Upper lobe of left lung (tissue), 6 donors: ENCODE measurements around the gene CMIP. TPM values are rescaled to one million over a fixed set of nuclear protein-coding genes. Genes with fewer than 3 reads are reported as not detected.

Experiments used
- ATAC-seq, 2 donors: fragments of 200-7000 bp; cut with Tn5 transposase; one replicate each; pipeline ENCODE4 v1.9.1; 2022; ENCODE audit warnings: mild to moderate bottlenecking in 2 of 2, moderate library complexity in 2 of 2; ENCODE audit not compliant: low FRiP score in 2 of 2
- DNase-seq, 2 donors: peaks; one replicate each; pipeline ENCODE4 v3.0.0-alpha.2; 2019 to 2020
- H3K27ac ChIP-seq, 4 donors: fragments of 200-600 bp; sonication (generic); one replicate each; pipeline ENCODE4 v1.5.1; 2016 to 2019
- H3K27me3 ChIP-seq, 4 donors: fragments of 200-600 bp; sonication (generic); one replicate each; pipeline ENCODE4 v1.5.1; 2017 to 2019
- H3K36me3 ChIP-seq, 4 donors: fragments of 200-600 bp; sonication (generic); one replicate each; pipeline ENCODE4 v1.5.1; 2016 to 2019
- H3K4me1 ChIP-seq, 4 donors: fragments of 200-600 bp; sonication (generic); one replicate each; pipeline ENCODE4 v1.5.1; 2018 to 2019
- H3K4me3 ChIP-seq, 4 donors: fragments of 200-600 bp; sonication (generic); one replicate each; pipeline ENCODE4 v1.5.1; 2017 to 2019; ENCODE audit warnings: mild to moderate bottlenecking in 2 of 4, moderate library complexity in 1 of 4
- H3K9me3 ChIP-seq, 4 donors: fragments of 200-600 bp; sonication (generic); one replicate each; pipeline ENCODE4 v1.5.1; 2018 to 2019
- EP300 ChIP-seq, 4 donors: sonication (generic); formaldehyde crosslinking; IDR thresholded peaks; one replicate each; pipeline ENCODE4 v1.5.1; 2017; ENCODE audit warnings: antibody characterized with exemption in 4 of 4, control low read depth in 2 of 4
- POLR2A ChIP-seq, 4 donors: fragments of 450-650 bp; IDR thresholded peaks; one replicate each; pipeline ENCODE4 v1.5.1; 2016 to 2017; ENCODE audit warnings: antibody characterized with exemption in 4 of 4, mild to moderate bottlenecking in 2 of 4
- POLR2AphosphoS5 ChIP-seq, 2 donors: sonication (generic); formaldehyde crosslinking; IDR thresholded peaks; one replicate each; pipeline ENCODE4 v1.5.1; 2017; ENCODE audit warnings: antibody characterized with exemption in 2 of 2
- WGBS, 2 donors: methylation state at CpG; one replicate each; pipeline ENCODE4 v1.1.5; 2017 to 2018; 5-methylcytosine and 5-hydroxymethylcytosine counted together
- total RNA-seq, 6 donors: library from RNA; depleted of rRNA in 4 of 6; stranded (reverse); fragments of >200 nt in 4 of 6; gene quantifications; one replicate each; pipeline versions ENCODE4 v1.1.0 to v1.2.1, GENCODE V29; 2016 to 2021
- TF ChIP-seq, protein P1 (sequence below), 6 experiments: fragments of 450-650 bp in 4 of 6; fragments of 200-600 bp in 2 of 6; sonication (generic) in 2 of 6; IDR thresholded peaks; one replicate each; pipeline ENCODE4 v1.5.1; 2016 to 2019; ENCODE audit warnings: antibody characterized with exemption in 6 of 6
- donor health status: DM: no; HTN: no; CAD: no; lungs with moderate emphysema.
- donor health status: DM: no; HTN: yes; CAD: no; lungs with severe emphysema.

The CMIP gene
- total RNA-seq, 6 donors from 2014 or later = 48.3 to 109 (median 67.6) TPM

DNA sequence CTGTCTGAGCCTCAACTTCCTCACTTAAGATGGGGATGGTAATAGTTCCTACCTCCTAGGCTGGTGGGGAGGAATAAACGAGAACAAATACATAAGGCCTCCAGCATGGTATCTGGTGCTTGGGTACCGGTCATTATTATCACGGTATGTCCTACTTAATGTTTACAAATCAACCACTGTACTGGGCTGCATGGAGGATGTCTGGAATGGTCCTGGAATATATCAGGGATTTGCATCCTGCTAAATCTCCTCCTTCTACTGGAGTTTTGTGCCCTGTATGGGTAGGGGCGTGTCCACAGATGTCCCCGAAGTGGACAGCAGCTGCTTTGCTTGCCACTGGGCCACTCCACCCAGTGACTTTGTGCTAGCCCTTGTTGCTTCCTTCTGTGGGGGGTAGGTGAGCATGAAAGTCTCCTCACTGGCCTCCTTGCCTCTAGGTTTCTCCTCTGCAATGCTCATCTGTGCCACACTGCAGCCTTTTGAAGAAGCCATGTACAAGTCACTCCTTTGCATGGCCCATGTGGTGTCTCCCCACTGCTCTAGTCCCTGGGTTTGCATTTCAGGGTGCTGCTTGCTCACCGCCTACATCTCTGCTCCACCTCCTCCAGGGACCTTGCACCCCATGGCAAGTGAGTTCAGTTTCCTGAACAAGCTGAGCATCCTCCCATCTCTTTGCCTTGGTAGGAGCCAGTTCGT, 2.2 kb upstream of the CMIP start:
- peaks cover 9 to 26% (median 18%) of the 10 kb centered on the region in 4 donors for H3K4me1 ChIP-seq
- no peak overlapping the region for H3K27ac ChIP-seq
- H3K36me3 ChIP-seq = no peaks in the 10 kb centered on the region
- no peak for ATAC-seq
- no peak overlapping the region for H3K4me3 ChIP-seq
- no peaks in the 10 kb centered on the region for H3K27me3 ChIP-seq
- 77 to 81% methylated on average over 7 of the region's 7 CpGs for WGBS, 2 donors
- H3K9me3 ChIP-seq = no peaks in the 10 kb centered on the region
- TF ChIP-seq POLR2A (IDR thresholded peaks at IDR 0.05) = no peak
- TF ChIP-seq, protein P1, sequence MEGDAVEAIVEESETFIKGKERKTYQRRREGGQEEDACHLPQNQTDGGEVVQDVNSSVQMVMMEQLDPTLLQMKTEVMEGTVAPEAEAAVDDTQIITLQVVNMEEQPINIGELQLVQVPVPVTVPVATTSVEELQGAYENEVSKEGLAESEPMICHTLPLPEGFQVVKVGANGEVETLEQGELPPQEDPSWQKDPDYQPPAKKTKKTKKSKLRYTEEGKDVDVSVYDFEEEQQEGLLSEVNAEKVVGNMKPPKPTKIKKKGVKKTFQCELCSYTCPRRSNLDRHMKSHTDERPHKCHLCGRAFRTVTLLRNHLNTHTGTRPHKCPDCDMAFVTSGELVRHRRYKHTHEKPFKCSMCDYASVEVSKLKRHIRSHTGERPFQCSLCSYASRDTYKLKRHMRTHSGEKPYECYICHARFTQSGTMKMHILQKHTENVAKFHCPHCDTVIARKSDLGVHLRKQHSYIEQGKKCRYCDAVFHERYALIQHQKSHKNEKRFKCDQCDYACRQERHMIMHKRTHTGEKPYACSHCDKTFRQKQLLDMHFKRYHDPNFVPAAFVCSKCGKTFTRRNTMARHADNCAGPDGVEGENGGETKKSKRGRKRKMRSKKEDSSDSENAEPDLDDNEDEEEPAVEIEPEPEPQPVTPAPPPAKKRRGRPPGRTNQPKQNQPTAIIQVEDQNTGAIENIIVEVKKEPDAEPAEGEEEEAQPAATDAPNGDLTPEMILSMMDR (IDR thresholded peaks at IDR 0.05) = no peak
- no peak for TF ChIP-seq POLR2AphosphoS5 (IDR thresholded peaks at IDR 0.05)
- no peak for TF ChIP-seq EP300 (IDR thresholded peaks at IDR 0.05)
- DNase-seq = no peak

DNA sequence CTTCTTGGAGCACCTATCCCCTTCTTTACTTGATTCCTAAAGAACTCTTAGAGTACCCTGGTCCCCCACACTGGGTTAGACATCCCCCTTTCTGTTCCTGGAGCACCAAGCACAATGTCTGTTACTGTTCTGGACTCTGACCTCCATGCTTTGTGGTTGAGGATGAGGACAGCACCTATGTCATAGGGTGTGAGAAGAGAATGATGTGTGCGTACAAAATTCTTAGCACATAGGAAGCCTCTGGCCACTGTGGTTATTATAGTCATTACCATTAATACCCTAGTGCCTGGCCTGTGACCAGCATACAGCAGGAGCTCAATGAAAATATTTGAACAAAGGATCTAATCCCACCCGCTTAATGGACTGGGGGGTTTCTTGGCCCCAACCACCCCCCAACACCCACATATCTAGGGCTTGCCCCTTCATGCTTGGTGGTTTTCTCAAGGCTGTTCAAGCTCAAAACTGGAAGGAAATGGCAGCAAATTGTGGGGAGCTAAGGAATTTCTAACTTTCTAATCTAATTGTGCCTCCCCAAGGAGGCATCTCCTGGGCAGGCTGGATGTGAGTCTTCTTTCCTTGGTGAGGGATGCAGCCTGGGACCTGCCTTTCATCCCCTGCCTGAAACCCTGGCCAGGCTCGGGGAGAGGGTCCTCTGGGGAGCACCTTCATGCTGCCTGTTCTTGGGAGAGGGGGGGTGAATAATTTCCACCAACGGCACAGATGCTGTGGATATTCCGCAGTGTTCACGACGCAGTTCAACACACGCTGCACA, 1.5 kb upstream of the CMIP start:
- Histone ChIP-seq H3K27ac (peak overlapping the region in 3 of 4 donors; percentile 62 to 87 (median 85)), H3K27me3 (no peaks in the 10 kb centered on the region), H3K4me3 (no peak overlapping the region), H3K9me3 (no peaks in the 10 kb centered on the region), H3K36me3 (no peaks in the 10 kb centered on the region), H3K4me1 (peaks cover 16 to 28% (median 26%) of the 10 kb centered on the region in 4 donors)
- no peak for DNase-seq
- WGBS, 2 donors = 77 to 88% methylated on average over 6 to 8 of the region's 8 CpGs
- ATAC-seq = no peak
- TF ChIP-seq POLR2AphosphoS5 (IDR thresholded peaks at IDR 0.05) = no peak
- no peak for TF ChIP-seq EP300 (IDR thresholded peaks at IDR 0.05)
- no peak for TF ChIP-seq POLR2A (IDR thresholded peaks at IDR 0.05)
- TF ChIP-seq, protein P1 (IDR thresholded peaks at IDR 0.05) = no peak

DNA sequence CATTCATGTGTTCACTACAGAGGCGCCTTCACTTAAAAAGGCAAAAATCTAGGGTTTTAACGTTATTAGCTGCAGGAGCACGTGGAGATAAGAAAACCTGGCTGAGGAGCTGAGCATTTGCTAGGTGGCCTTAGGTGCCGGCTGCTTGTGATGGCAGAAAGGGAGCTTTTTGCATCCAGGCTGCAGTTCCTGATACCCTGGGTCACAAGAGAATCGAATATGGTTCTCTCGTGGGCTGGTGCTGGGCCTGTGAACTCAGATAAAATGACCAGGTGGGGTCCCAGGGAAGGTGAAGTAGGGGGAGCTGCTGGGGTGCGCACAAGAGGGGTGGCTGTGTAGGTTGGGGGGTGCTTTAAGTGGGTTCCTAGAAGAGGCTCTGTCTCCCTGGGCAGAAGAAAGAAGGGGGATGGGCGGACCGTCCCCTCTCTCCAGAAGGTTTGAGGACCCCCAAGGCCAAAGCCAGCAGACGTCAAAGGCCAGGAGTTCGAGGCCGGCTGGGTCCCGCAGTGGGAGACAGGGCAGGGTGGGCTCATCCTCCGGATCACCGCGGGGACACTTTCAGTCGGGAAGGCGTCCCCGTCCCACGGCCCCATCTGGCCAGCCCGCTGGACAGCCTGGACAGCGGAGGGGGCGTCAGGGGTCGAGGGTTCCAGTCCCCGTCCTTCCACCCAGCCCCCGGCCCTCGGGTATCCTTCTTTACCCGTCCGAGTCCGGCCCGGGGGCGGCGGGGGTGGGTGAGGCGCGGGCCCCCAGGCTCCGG, 740 bp upstream of the CMIP start:
- Histone ChIP-seq H3K27me3 (no peaks in the 10 kb centered on the region), H3K9me3 (no peaks in the 10 kb centered on the region), H3K36me3 (no peaks in the 10 kb centered on the region), H3K4me3 (peak overlapping the region; percentile 44 to 90 (median 70)), H3K27ac (peak overlapping the region; percentile 62 to 92 (median 86)), H3K4me1 (peaks cover 21 to 35% (median 32%) of the 10 kb centered on the region in 4 donors)
- TF ChIP-seq, protein P1 (IDR thresholded peaks at IDR 0.05) = no peak
- TF ChIP-seq POLR2A (IDR thresholded peaks at IDR 0.05) (peak in 1 of 4 donors; percentile 14), POLR2AphosphoS5 (IDR thresholded peaks at IDR 0.05) (no peak), EP300 (IDR thresholded peaks at IDR 0.05) (no peak)
- WGBS, 2 donors = 18 to 46% methylated on average over 15 to 26 of the region's 36 CpGs
- ATAC-seq (no peak), DNase-seq (no peak)

DNA sequence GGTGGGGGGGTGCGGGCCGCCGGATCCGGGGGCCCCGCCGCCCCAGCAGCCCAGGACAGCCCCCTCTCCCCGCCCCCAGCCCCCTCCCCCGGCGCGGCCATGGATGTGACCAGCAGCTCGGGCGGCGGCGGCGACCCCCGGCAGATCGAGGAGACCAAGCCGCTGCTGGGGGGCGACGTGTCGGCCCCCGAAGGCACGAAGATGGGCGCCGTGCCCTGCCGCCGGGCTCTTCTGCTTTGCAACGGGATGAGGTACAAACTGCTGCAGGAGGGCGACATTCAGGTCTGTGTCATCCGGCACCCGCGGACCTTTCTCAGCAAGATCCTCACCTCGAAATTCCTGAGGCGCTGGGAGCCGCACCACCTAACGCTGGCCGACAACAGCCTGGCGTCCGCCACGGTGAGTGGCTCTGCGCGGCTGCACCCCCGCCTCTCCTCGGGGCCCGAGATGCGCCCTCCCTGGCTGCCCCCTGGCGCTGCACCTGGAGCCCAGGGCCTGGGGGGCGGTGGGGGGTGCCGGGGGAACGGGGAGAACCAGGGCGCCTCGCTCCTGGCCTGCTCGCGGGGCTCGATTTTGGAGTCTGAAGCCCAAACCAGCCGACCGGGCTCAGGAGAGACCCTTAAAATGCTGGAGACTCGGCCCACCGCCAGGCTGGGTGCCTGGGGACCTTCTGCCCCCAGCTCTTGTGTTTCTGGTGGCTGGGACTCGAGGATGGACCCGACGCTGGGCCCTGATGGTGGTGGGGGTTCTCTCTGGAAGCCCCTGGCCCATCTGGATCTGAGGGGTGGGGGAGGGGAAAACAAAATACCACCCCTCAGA, 744 bp downstream of the CMIP start:
- Histone ChIP-seq H3K4me1 (peaks cover 27 to 49% (median 39%) of the 10 kb centered on the region in 4 donors), H3K36me3 (no peaks in the 10 kb centered on the region), H3K27ac (peak overlapping the region; percentile 86 to 97 (median 93)), H3K4me3 (peak overlapping the region; percentile 82 to 99 (median 92)), H3K27me3 (no peaks in the 10 kb centered on the region), H3K9me3 (no peaks in the 10 kb centered on the region)
- ATAC-seq (peak; percentile 7 to 28), DNase-seq (peak; percentile 51 to 92)
- TF ChIP-seq POLR2A (IDR thresholded peaks at IDR 0.05) = peak in 2 of 4 donors; percentile 7 to 43
- TF ChIP-seq POLR2AphosphoS5 (IDR thresholded peaks at IDR 0.05) = no peak
- no peak for TF ChIP-seq EP300 (IDR thresholded peaks at IDR 0.05)
- TF ChIP-seq, protein P1 (IDR thresholded peaks at IDR 0.05) = peak in 1 of 6 experiments; percentile 34
- WGBS, 2 donors = 0 to 1% methylated on average over 3 to 14 of the region's 62 CpGs
